ENCODE results near the gene ZDHHC1.

DNA sequence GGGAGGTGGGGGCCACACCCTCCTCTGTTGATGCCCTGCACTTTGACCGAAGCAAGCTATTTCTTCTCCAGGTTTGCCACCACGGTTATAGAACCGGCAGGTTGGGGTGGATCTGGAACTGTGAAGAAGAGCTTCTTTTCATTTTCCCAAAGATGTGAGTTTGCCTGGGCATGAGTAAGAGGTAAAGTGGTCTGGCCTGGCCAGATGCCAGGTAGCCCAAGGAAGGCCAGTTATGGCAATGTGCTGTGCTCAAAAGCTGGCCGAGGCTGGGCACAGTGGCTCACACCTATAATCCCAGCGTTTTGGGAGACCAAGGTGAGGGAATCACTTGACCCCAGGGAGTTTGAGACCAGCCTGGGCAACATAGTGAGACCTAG is 46.0 kb upstream of the ZDHHC1 start:
- TF ChIP-seq, protein P1, sequence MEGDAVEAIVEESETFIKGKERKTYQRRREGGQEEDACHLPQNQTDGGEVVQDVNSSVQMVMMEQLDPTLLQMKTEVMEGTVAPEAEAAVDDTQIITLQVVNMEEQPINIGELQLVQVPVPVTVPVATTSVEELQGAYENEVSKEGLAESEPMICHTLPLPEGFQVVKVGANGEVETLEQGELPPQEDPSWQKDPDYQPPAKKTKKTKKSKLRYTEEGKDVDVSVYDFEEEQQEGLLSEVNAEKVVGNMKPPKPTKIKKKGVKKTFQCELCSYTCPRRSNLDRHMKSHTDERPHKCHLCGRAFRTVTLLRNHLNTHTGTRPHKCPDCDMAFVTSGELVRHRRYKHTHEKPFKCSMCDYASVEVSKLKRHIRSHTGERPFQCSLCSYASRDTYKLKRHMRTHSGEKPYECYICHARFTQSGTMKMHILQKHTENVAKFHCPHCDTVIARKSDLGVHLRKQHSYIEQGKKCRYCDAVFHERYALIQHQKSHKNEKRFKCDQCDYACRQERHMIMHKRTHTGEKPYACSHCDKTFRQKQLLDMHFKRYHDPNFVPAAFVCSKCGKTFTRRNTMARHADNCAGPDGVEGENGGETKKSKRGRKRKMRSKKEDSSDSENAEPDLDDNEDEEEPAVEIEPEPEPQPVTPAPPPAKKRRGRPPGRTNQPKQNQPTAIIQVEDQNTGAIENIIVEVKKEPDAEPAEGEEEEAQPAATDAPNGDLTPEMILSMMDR (IDR thresholded peaks at IDR 0.05): no peak
- TF ChIP-seq POLR2AphosphoS5 (IDR thresholded peaks at IDR 0.05): no peak
- TF ChIP-seq POLR2A (IDR thresholded peaks at IDR 0.05; ENCODE audit: low read depth): no peak
